ENCODE measurements around the gene COG8. TPM values are rescaled to one million over a fixed set of nuclear protein-coding genes. Genes with fewer than 3 reads are reported as not detected.

COG8 gene
- total and polyA plus RNA-seq, 9 of the 15 experiments (the other 6 are each of a cell fraction or from before 2014, with no cell fraction given): 3.7 to 42.6 (median 30.1) TPM

DNA sequence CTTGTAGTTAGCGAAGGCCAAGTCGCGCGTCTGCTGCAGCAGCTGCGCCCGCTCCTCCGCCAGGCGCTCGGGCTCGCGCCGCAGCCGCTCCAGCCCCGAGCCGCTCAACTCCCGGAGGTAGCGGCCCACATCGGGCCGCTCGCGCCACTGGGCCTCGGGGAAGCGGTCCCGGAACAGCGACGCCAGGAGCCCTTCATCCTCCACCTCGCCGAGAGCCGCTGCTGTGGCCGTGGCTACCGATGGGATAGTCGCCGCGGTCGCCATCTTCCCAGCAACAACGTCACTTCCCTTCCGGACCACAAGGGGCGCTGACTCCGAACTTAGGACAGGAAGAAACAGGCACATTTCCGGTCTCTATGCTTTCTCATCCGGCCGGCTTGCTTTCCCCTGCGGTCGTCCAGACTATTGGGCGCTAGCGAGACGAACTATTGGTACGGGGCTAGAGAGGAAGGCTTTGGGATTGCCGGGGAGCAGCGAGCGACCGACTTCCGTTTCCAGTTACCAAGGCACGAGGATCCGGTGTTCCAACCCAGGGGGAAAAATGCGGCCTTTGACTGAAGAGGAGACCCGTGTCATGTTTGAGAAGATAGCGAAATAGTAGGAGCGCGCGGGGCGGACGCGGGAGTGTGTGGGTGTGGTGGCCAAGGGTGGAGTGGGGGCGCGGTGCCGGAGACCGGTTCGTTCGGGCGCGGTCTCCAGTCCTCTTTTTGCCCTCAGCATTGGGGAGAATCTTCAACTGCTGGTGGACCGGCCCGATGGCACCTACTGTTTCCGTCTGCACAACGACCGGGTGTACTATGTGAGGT, at the start of gene COG8, which contains the start of gene NIP7 (continued):
- TF ChIP-seq HMGN3 (IDR thresholded peaks at IDR 0.05; ENCODE audit: borderline replicate concordance, extremely low read depth, insufficient read length, low read depth, low read length) (peak; percentile 16), HDAC1 (IDR thresholded peaks at IDR 0.05) (peak in 1 of 2 experiments; percentile 97; a peak in 2 of 4 replicates), SMARCE1 (IDR thresholded peaks at IDR 0.05) (peak; percentile 24; the same call in 1 of the 2 replicates), NFRKB (IDR thresholded peaks at IDR 0.05; ENCODE audit: low read depth) (peak; percentile 97), TAF7 (tag; IDR thresholded peaks at IDR 0.05) (peak; percentile 93), CHD4 (IDR thresholded peaks at IDR 0.05; ENCODE audit: insufficient read depth, insufficient replicate concordance, low read depth, low read length, poor library complexity, severe bottlenecking) (no peak), POLR2A (conservative IDR thresholded peaks at IDR 0.05) (peak; percentile 95), SOX6 (IDR thresholded peaks at IDR 0.05) (peak; percentile 37), CBFB (CRISPR knock-in tag; IDR thresholded peaks at IDR 0.05) (peak; percentile 22; the same call in 1 of the 2 replicates), YY1 (IDR thresholded peaks at IDR 0.05; ENCODE audit: borderline replicate concordance in 1 of 3, control insufficient read depth in 1 of 3, extremely low read depth in 1 of 3, insufficient read depth in 3 of 3, insufficient read length in 1 of 3, insufficient replicate concordance in 2 of 3, low read depth in 1 of 3, low read length in 2 of 3) (peak; percentile 77 to 98 (median 95)), POLR2G (IDR thresholded peaks at IDR 0.05; ENCODE audit: low read depth, low read length) (peak; percentile 97), NR2C1 (IDR thresholded peaks at IDR 0.05) (peak; percentile 80), NR2C1 (tag; IDR thresholded peaks at IDR 0.05) (peak; percentile 71), HLTF (IDR thresholded peaks at IDR 0.05) (peak; percentile 25; the same call in 1 of the 2 replicates), RBM39 (optimal IDR thresholded peaks at IDR 0.05; ENCODE audit: low read depth, low read length) (peak; percentile 78), TAF9B (IDR thresholded peaks at IDR 0.05; ENCODE audit: partially characterized antibody) (peak; percentile 97)
- TF ChIP-seq, protein P1, sequence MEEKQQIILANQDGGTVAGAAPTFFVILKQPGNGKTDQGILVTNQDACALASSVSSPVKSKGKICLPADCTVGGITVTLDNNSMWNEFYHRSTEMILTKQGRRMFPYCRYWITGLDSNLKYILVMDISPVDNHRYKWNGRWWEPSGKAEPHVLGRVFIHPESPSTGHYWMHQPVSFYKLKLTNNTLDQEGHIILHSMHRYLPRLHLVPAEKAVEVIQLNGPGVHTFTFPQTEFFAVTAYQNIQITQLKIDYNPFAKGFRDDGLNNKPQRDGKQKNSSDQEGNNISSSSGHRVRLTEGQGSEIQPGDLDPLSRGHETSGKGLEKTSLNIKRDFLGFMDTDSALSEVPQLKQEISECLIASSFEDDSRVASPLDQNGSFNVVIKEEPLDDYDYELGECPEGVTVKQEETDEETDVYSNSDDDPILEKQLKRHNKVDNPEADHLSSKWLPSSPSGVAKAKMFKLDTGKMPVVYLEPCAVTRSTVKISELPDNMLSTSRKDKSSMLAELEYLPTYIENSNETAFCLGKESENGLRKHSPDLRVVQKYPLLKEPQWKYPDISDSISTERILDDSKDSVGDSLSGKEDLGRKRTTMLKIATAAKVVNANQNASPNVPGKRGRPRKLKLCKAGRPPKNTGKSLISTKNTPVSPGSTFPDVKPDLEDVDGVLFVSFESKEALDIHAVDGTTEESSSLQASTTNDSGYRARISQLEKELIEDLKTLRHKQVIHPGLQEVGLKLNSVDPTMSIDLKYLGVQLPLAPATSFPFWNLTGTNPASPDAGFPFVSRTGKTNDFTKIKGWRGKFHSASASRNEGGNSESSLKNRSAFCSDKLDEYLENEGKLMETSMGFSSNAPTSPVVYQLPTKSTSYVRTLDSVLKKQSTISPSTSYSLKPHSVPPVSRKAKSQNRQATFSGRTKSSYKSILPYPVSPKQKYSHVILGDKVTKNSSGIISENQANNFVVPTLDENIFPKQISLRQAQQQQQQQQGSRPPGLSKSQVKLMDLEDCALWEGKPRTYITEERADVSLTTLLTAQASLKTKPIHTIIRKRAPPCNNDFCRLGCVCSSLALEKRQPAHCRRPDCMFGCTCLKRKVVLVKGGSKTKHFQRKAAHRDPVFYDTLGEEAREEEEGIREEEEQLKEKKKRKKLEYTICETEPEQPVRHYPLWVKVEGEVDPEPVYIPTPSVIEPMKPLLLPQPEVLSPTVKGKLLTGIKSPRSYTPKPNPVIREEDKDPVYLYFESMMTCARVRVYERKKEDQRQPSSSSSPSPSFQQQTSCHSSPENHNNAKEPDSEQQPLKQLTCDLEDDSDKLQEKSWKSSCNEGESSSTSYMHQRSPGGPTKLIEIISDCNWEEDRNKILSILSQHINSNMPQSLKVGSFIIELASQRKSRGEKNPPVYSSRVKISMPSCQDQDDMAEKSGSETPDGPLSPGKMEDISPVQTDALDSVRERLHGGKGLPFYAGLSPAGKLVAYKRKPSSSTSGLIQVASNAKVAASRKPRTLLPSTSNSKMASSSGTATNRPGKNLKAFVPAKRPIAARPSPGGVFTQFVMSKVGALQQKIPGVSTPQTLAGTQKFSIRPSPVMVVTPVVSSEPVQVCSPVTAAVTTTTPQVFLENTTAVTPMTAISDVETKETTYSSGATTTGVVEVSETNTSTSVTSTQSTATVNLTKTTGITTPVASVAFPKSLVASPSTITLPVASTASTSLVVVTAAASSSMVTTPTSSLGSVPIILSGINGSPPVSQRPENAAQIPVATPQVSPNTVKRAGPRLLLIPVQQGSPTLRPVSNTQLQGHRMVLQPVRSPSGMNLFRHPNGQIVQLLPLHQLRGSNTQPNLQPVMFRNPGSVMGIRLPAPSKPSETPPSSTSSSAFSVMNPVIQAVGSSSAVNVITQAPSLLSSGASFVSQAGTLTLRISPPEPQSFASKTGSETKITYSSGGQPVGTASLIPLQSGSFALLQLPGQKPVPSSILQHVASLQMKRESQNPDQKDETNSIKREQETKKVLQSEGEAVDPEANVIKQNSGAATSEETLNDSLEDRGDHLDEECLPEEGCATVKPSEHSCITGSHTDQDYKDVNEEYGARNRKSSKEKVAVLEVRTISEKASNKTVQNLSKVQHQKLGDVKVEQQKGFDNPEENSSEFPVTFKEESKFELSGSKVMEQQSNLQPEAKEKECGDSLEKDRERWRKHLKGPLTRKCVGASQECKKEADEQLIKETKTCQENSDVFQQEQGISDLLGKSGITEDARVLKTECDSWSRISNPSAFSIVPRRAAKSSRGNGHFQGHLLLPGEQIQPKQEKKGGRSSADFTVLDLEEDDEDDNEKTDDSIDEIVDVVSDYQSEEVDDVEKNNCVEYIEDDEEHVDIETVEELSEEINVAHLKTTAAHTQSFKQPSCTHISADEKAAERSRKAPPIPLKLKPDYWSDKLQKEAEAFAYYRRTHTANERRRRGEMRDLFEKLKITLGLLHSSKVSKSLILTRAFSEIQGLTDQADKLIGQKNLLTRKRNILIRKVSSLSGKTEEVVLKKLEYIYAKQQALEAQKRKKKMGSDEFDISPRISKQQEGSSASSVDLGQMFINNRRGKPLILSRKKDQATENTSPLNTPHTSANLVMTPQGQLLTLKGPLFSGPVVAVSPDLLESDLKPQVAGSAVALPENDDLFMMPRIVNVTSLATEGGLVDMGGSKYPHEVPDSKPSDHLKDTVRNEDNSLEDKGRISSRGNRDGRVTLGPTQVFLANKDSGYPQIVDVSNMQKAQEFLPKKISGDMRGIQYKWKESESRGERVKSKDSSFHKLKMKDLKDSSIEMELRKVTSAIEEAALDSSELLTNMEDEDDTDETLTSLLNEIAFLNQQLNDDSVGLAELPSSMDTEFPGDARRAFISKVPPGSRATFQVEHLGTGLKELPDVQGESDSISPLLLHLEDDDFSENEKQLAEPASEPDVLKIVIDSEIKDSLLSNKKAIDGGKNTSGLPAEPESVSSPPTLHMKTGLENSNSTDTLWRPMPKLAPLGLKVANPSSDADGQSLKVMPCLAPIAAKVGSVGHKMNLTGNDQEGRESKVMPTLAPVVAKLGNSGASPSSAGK (IDR thresholded peaks at IDR 0.05): peak; percentile 56

Data from K562 (cell line).